Stimulated activated CD8-positive, alpha-beta memory T cell treated with anti-CD3 and anti-CD28 coated beads, Interleukin-7, amount 100 ng/mL, for 1 hour (primary cell): Measurements from ENCODE around the gene GALNT9.
"Not testable (repeated sequence)": the region's sequence is repeated elsewhere in the genome, so short reads cannot be mapped to it uniquely, and the experiment has no call there.

Experiments used
- DNase-seq, 2 donors: peaks; one replicate each; pipeline ENCODE4 v3.0.0-alpha.2; 2020; ENCODE audit warnings: low read depth in 2 of 2

The GALNT9 gene

GRCh38 chr12:132250707-132251106 lies 78.7 kb downstream of the GALNT9 start:
- no peak for DNase-seq

DNA sequence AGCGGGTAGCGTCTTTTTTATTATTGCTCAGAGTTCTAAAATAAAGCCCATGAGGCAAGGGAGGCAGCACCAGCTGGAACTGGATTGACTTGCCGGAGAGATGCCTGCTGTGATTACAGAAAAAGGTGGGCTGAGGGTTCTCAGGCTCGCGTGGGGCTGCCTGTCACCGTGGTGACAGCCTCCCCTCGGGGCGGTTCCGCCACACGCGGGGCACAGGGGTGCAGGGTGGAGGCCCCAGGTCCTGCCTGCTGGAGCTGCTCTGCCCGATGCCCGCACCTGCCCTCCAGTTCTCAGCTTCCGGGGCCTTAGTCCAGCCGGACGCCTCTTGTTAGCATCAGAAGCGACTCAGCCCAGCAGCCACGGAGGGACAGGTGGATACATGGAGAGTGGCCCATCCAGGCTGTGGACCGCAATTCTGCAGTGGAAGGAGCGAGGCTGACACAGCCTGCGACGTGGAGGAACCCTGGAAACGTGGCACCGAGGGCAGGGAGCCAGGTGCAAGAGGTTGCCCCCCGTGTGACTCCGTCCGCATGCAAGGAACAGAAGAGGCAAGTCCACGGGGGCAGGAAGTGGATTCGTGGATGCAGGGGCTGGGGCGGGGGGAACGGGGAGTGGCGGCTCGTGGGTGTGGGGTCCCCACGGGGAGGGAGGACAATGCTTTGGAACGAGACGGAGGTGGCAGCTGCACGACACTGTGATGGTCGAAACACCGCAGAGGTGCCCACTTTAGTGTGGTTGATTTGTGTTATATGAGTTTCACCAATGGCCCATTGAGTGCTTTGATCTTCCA lies 79.5 kb downstream of the GALNT9 start:
- no peak for DNase-seq

- DNase-seq, result no peak
Observed at GRCh38 chr12:132248453-132249167, 80.8 kb downstream of the GALNT9 start.

DNA sequence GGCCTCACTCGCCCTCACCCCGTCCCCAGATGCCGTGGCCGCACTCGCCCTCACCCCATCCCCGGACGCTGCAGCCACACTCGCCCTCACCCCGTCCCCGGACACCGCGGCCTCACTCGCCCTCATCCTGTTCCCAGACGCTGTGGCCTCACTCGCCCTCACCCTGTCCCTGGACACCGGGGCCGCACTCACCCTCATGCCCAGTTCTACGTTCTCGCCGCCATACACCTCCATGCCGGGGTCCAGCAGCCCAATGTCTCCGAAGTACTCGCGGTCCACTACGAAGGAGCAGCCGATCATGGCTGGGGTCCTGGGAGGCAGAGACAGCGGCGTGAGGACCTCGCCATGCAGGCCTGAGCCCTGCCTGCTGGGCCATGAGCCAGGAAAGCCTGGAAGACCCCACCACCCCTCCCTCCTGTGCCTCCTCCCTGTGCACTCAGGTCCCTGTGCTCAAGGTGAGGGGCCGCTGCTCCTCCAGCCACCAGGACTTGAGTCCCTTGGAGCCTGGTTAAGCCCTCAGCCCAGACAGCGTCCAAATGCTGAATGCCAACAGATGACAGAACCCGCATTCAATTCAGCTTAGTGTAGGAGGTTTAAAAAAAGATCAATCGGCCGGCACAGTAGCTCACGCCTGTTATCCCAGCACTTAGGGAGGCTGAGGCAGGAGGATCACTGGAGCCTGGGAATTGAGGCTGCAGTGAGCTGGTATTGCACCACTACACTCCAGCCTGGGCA lies 81.5 kb downstream of the GALNT9 start:
- no peak for DNase-seq

DNA sequence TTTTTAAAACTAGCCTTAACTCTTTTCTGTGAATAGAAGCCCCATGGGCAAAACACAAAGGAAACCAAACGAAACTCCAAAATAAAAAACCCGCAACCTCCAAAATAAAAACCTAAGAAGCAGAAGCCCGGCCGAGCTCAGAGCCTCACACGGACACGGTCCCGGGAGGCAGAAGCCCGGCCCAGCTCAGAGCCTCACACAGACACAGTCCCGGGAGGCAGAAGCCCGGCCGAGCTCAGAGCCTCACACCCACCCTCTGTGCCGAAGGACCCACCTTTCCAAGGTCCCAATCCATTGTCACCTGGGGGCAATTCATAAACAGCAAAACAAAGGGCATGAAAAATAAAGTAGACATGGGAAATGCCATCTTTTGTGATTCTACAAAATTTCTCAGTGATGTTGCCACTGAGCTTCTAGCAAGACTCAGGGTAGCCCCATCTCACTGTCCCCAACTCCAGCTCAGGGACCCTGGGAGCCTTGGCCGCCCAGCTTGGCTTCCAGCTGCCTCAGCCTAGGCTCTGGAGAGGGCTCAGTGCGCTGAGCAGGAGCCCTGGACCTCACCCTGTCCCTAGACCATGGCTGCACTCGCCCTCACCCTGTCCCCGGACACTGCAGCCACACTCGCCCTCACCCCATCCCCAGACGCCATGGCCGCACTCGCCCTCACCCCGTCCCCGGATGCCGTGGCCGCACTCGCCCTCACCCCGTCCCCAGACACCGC lies 82.2 kb downstream of the GALNT9 start:
- DNase-seq, result no peak

DNA sequence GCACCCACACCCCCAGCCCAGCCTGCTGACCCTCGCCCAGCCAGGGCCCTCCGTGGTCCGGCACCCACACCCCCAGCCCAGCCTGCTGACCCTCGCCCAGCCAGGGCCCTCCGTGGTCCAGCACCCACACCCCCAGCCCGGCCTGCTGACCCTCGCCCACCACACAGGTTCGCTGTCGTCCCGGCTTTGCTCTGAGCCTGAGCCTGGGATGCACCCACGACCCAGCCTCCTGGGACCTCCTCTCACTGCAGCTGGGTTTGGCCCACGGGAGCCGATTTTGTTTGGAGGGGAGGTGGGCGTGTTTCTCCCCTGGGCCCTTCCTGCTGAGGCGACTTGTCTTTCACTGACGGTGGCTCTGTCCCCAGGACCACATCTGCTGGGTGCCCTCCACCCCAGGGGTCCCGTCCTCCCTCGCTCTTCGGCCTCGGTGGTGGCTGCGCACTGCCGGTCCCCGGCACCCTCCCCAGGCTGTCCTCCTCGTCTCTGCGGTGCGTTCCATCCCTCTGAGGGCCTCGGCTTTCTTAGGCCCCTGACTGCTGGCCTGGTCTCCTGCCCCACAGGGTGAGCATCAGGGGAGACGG lies 83.8 kb downstream of the GALNT9 start:
- no peak for DNase-seq

DNA sequence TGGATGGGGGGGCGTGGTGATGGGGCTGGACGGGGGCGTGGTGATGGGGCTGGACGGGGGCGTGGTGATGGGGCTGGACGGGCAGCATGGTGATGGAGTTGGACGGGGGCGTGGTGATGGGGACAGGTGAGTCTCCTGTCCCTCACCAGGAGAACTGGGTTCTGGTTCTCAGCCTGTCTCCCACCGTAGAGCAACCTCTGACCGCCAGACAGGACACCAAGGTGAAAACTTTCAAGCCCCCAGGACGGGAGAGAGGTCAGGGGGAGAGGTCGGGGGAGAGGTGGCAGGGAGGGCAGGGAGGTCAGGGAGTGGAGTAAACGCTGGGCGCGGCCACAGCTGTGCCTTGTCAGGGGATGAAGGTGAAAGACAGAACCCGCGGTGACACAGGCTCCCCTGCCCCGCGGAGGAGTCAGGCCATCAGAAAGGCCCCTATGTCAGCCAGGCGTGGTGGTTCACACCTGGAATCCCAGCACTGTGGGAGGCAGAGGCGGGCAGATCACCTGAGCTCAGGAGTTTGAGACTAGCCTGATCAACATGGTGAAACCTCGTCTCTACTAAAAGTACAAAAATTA lies 84.6 kb downstream of the GALNT9 start:
- no peak for DNase-seq

DNA sequence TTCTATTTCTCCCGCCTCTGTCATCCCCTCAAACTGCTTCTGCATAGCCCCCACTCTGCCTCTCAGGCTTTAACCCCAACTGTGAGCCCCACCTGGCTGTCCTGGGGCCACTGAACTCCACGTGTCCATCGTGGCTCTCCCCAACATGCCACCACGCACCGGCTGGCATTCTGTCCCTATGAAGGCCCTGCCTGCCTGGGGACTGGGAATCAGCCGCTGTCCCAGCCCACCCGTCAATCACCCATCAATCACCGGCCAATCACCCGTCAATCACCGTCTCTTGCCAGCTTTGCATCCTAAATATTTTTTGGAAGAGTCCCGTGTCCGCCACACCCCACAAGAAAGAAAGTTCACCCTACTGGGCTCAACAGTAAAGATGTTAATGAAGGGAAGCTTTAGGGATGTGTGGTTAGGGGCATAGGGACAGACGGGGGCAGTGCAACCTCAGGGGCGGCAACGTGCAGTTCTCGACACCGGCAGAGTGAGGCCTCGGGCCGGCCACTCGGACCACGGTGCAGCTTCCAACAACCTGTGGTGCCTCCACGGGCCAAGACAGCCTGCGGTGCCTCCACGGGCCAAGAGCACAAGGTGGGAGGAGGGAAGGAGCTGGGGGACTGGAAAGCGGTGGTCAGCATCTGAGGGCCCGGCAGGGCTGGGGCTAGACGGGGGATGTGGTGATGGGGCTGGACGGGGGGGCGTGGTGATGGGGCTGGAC lies 85.6 kb downstream of the GALNT9 start:
- DNase-seq, result no peak

DNA sequence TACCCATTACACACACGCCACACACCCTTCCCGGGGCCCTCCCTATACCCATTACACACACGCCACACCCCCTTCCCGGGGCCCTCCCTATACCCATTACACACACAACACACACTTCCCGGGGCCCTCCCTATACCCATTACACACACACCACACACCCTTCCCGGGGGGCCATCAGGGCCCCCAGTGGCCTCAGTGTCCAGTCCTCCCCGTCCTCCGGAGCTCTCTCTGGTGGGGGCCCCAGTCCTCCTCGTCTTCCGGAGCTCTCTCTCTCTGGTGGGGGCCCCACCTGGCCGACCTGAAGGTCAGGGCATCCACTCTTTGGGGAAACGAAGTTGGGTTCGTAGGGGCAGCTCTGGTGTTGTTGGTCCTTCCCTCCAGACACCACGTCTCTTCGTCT lies 86.2 kb downstream of the GALNT9 start:
- not testable (repeated sequence) for DNase-seq

DNA sequence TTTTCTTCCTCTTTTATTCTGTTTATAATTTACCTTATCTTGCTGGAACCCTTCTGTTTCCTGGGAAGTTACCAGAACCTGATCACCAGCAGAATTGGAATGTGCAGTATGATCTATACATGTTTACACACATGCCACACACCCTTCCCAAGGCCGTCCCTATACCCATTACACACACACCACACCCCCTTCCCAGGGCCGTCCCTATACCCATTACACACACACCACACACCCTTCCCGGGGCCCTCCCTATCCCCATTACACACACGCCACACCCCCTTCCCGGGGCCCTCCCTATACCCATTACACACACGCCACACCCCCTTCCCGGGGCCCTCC lies 88.8 kb downstream of the GALNT9 start:
- DNase-seq, result not testable (repeated sequence)

GRCh38 chr12:132239796-132240668 lies 89.4 kb downstream of the GALNT9 start:
- no peak for DNase-seq

- DNase-seq, result no peak
Observed at GRCh38 chr12:132239392-132239791, 90.0 kb downstream of the GALNT9 start.

DNA sequence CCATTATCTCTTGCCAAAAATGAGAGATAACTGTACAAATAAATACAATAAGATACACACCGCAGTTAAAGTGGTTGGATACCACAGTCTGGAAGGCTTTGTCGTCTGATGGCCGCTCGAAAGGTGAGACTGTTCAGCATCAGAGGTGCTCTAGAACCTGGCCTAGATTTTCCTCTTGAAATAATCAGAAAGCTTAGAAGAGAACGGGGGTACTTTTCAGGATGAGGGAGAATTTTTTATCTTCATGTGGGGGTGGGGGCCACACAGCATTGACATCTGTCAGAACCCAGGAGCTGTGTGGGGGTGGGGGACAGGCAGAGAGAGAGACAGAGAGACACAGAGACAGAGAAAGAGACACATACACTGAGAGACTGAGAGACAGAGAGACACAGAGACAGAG lies 90.5 kb downstream of the GALNT9 start:
- no peak for DNase-seq

GRCh38 chr12:132238488-132238854 lies 90.9 kb downstream of the GALNT9 start:
- DNase-seq, result no peak

DNA sequence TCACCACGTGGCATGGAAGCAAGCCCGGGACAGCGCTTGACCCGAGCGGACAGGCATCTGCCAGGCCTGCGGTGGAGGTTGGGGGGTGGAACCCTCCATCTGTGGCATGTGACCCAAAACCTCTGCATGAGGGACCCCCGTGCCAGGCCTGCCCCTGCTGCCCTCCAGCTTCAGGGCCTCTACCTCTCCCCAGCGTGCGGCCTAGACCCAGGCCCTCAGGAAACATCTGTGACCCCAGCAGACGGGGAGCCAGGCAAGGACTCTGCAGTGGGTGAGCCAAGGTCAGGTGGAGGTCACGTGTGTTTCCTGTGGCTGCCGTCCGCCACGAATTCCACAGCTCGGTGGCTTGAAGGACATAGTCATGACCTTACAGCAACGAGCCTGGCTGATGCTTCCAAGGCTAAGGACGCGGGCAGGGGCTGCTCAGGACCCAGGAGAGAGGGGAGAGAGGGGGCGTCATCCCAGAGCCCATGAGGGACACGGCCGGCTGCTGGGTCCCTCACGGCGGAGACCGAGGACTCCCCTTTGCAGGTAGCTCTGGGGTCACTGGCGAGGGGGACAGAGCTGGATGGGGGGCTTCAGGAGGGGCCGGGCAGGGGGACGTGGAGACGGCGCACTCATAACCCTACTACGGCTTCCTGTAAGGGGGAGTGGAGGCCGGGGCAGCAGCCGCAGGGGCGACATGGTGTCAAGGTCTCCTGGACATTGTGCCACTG lies 91.5 kb downstream of the GALNT9 start:
- DNase-seq, result no peak

DNA sequence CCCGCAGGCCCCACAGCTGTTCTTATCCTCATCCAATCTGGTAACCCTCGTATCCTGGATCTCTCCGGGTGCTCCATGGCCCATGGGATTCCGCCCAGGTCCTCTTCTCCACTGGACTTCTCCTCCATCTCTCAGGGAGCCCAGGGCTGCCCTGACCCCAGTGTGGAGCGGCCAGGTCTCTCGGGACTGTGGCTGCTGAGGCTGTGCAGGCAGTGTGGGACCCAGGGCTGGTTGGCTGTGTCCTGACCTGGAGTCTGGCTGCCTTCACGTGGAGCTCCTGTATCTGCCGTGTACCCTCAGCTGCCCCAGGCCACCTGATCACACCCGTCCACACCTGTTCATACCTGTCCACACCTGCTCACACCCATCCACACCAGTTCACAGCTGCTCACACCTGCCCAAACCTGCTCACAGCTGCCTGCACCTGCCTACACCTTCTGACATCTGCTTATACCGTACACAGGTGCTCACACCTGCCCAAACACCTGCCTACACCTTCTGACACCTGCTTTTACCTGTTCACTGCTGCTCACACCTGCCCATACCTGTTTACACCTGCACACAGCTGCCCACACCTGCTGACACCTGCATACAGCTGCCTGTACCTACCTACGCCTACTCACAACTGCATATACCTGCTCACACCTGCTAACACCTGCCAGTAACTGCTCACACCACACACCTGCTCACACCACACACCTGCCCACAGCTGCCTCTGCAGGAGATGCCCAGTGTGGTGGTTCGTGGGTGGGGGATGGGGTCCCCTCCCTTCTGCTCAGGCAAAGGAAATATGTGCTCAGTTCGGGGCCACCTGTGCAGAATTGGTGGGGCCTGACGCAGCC lies 92.2 kb downstream of the GALNT9 start:
- DNase-seq, result no peak

DNA sequence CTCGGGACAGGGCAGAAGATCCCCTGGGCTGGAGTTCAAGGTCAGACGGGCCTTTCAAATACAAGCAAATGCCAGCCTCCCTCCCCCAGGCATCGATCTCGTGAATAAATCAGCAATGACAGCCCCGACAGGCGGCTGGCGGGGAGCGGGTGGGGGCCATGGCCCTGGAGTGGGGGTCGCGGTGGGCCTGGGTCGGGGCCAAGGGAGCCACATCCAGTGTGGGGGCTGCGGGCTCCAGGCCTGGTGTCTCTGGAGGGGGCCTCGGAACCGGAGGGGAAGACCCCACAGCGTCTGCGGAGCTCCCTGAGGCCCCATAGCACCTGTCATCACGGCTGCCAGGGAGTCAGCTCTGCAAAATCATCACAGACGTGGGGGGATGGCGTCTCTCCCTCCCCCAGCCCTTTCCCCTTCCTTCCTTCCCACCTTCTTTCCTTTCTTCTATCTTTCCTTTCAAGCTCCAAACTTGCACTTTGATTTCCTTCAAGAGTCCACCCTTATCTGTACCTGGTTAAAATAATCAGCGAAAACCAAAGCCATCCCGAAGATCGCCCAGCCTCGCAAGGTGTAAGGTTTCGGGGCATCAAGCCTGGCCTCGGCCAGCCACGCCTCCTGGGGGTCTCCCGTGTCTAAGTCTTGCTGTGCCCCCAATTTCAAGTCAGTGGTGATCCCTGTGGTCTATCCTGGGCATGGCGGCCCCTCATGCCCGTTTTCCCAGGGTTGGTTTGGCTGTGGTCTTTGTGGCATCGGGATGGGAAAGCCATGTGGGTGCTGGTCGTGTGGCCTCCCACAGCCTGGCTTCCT lies 93.1 kb downstream of the GALNT9 start:
- DNase-seq, result no peak
